Measurements from ENCODE around the gene FER1L5. TPM values are rescaled to one million over a fixed set of nuclear protein-coding genes. Genes with fewer than 3 reads are reported as not detected.

The FER1L5 gene
- total RNA-seq, 2 donors from 2014 or later, result 0.59 to 2.3 TPM

DNA sequence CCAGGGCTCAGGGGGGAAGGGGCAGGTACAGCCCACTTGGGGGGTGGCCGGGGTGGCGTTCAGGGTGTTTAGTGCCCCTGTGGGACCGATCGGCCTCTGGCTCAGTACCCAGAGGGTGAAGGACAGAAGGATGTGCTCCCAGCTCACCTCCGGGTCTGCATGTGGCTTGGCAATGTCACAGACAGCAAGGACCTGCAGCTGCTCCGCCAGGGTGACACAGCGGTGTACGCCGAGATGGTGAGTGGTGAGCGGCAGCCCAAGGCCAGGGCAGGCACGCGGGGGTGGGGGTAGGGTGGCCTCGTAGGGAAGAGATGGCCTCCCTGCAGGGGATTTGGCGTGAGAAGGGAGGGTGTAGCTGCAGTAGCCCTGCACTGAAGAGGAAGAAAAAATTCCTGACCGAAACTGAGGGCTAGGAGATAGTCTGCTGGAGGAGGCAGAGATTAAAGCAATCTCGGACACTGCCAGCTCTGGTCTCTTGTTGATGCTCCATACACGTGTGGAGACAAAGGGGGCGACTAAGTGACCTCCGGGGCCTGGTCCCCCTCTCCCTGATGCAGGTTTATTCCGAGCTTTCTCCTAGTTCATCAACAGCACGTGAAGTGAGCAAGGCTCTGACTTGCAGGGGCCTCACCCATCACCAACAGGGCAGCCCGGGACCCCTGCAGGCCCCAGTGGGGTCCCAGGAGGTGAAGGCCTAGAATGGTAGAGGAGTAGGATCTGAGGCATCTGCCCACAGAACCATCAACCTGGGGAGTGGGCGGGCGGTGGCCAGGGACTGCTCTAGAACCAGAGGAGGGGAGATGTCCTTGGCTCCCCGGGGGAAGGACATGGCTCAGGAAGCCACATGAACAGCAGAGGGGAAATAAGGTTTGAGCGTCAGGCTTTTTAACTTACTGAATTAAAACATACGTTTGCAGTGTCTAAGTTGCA lies 45.4 kb downstream of the FER1L5 start:
- Histone ChIP-seq H3K9me3 (no peaks in the 10 kb centered on the region), H3K4me1 (replicated peaks) (peaks cover 2% of the 10 kb centered on the region), H3K27ac (no peak overlapping the region), H3K27me3 (replicated peaks; ENCODE audit: insufficient read depth) (no peaks in the 10 kb centered on the region), H3K4me3 (no peak overlapping the region), H3K36me3 (no peaks in the 10 kb centered on the region)
- DNase-seq (ENCODE audit: low spot score), result no peak
- WGBS, result 83% methylated on average over 27 of the region's 27 CpGs
- intact Hi-C loops (cut with DNase I), result no loop called here
- TF ChIP-seq POLR2AphosphoS5 (IDR thresholded peaks at IDR 0.05), result no peak
- TF ChIP-seq, protein P1, sequence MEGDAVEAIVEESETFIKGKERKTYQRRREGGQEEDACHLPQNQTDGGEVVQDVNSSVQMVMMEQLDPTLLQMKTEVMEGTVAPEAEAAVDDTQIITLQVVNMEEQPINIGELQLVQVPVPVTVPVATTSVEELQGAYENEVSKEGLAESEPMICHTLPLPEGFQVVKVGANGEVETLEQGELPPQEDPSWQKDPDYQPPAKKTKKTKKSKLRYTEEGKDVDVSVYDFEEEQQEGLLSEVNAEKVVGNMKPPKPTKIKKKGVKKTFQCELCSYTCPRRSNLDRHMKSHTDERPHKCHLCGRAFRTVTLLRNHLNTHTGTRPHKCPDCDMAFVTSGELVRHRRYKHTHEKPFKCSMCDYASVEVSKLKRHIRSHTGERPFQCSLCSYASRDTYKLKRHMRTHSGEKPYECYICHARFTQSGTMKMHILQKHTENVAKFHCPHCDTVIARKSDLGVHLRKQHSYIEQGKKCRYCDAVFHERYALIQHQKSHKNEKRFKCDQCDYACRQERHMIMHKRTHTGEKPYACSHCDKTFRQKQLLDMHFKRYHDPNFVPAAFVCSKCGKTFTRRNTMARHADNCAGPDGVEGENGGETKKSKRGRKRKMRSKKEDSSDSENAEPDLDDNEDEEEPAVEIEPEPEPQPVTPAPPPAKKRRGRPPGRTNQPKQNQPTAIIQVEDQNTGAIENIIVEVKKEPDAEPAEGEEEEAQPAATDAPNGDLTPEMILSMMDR (IDR thresholded peaks at IDR 0.05), result no peak
- no peak for TF ChIP-seq POLR2A (IDR thresholded peaks at IDR 0.05)

DNA sequence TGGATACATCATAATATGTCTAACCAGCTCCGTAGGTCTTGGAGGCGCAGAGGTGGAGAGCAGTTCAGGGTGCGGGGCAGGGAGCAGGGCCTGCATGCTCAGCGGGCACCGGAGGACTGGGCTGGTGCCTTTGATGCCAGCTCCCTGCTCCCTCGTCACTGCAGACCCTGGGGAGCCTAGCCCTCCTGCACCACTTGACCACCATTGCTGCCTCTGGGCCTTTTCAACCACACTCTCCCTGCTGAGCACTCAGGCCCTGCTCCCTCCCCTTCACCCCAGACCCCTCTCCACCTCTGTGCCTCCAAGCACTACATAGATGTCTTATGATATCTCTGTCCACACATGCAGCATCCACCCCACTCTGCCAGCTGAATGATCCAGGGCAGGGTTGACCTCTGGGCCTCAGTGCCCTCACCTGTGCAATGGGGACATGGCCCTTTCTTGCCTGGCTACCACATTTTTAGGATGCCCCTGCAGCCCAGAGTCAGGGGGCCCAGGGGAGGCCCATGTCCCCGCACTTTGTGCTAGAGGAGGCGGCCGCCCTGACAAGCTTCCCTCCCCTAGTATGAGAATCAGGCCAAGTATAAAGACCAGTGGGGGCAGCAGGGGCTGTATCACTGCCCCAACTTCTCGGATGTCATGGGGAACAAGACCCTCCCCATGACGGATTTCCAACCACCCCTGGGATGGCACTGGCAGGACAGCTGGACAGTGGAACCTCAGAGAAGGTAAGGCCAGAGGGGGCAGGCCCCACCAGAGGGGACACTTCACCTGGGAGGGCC lies 46.3 kb downstream of the FER1L5 start:
- TF ChIP-seq POLR2A (IDR thresholded peaks at IDR 0.05) (no peak), POLR2AphosphoS5 (IDR thresholded peaks at IDR 0.05) (no peak)
- TF ChIP-seq, protein P1 (IDR thresholded peaks at IDR 0.05), result no peak
- peaks cover 2% of the 10 kb centered on the region for H3K4me1 ChIP-seq (replicated peaks)
- DNase-seq (ENCODE audit: low spot score), result no peak
- intact Hi-C loops (cut with DNase I), result no loop called here
- H3K4me3 ChIP-seq, result no peak overlapping the region
- H3K36me3 ChIP-seq, result no peaks in the 10 kb centered on the region
- no peak overlapping the region for H3K27ac ChIP-seq
- no peaks in the 10 kb centered on the region for H3K27me3 ChIP-seq (replicated peaks; ENCODE audit: insufficient read depth)
- H3K9me3 ChIP-seq, result no peaks in the 10 kb centered on the region
- 91% methylated on average over 11 of the region's 11 CpGs for WGBS

DNA sequence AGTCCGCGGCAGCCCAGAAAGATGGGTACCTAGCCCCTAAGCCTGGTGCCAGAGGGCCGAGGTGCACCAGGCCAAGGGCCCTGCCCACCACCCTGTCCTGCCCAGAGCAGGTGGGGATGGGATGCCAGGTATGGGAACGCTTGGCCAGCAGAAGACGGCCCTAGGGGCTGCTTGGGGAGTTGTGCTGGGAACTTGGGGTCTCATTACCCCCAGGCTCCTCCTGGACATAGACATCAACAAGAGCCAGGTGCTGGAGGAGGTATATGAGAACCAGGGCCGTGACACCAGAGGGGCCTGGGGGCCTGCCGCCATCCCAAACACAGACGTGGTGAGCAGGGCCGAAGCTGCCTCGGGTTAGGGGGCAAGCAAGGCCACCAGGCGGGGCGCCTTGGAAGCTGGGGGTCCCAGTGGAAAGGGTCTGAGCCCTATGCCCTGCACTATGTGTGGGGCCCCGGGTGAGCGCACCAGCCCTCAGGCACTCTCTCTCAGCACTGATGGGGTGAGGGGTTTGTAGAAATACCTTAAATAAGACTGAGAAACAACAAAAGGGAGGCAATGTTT lies 46.9 kb downstream of the FER1L5 start:
- TF ChIP-seq POLR2A (IDR thresholded peaks at IDR 0.05) (no peak), POLR2AphosphoS5 (IDR thresholded peaks at IDR 0.05) (no peak)
- TF ChIP-seq, protein P1 (IDR thresholded peaks at IDR 0.05), result no peak
- no peaks in the 10 kb centered on the region for H3K27me3 ChIP-seq (replicated peaks; ENCODE audit: insufficient read depth)
- no peak overlapping the region for H3K27ac ChIP-seq
- WGBS, result 91% methylated on average over 14 of the region's 14 CpGs
- intact Hi-C loops (cut with DNase I), result no loop called here
- no peaks in the 10 kb centered on the region for H3K36me3 ChIP-seq
- no peaks in the 10 kb centered on the region for H3K9me3 ChIP-seq
- H3K4me1 ChIP-seq (replicated peaks), result peaks cover 2% of the 10 kb centered on the region
- DNase-seq (ENCODE audit: low spot score), result no peak
- no peak overlapping the region for H3K4me3 ChIP-seq

DNA sequence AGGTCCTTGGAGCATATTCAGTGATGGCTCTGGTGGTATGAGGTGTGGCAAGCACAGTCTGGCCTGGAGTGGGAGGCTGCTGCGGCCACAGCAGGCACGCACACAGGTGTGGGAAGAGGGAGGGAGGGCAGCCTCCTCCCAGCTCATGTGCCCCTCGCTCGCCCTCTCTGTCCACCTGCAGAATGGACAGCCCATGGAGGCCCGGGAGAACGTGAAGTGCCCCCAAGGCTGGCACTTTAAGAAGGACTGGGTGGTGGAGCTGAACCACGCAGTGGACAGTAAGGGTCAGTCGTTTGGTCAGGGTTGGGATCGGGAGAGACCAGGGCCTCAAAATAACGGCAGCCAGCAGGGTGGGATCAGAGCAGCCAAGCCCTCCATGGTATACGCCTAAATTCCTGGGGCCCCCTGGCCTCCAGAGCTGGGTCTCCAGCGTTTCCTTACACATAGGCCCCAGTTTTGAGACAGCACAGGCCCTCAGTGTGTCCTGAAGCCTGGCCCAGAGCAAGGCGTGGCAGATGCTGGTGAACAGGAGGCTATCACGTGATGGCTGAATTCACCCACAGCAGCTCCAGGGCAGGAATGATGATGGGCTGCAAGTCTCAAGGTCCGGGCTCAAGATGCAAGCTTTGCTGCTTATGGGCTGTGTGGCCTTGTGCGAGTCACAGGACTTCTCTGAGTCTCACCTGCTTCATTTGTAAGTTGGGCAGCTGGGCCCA lies 47.9 kb downstream of the FER1L5 start:
- no peak overlapping the region for H3K27ac ChIP-seq
- WGBS, result 89% methylated on average over 16 of the region's 16 CpGs
- no peaks in the 10 kb centered on the region for H3K9me3 ChIP-seq
- H3K27me3 ChIP-seq (replicated peaks; ENCODE audit: insufficient read depth), result no peaks in the 10 kb centered on the region
- peaks cover 2% of the 10 kb centered on the region for H3K4me1 ChIP-seq (replicated peaks)
- no peak overlapping the region for H3K4me3 ChIP-seq
- DNase-seq (ENCODE audit: low spot score), result no peak
- no peaks in the 10 kb centered on the region for H3K36me3 ChIP-seq
- intact Hi-C loops (cut with DNase I), result no loop called here
- TF ChIP-seq POLR2A (IDR thresholded peaks at IDR 0.05) (no peak), POLR2AphosphoS5 (IDR thresholded peaks at IDR 0.05) (no peak)
- TF ChIP-seq, protein P1 (IDR thresholded peaks at IDR 0.05), result no peak
